Body of pancreas (tissue), 4 donors: ENCODE measurements around the gene TVP23C.

Source experiments
- POLR2A ChIP-seq, 3 donors: fragments of 450-650 bp; IDR thresholded peaks; one replicate each; pipeline ENCODE4 v1.6.1; 2016; ENCODE audit warnings: antibody characterized with exemption in 3 of 3, mild to moderate bottlenecking in 2 of 3
- TF ChIP-seq, protein P1 (sequence below), 7 experiments: fragments of 450-650 bp in 4 of 7; fragments of 200-600 bp in 3 of 7; sonication (generic) in 3 of 7; IDR thresholded peaks; one replicate each; pipeline ENCODE4 v1.5.1; 2016 to 2019; ENCODE audit warnings: antibody characterized with exemption in 7 of 7

DNA sequence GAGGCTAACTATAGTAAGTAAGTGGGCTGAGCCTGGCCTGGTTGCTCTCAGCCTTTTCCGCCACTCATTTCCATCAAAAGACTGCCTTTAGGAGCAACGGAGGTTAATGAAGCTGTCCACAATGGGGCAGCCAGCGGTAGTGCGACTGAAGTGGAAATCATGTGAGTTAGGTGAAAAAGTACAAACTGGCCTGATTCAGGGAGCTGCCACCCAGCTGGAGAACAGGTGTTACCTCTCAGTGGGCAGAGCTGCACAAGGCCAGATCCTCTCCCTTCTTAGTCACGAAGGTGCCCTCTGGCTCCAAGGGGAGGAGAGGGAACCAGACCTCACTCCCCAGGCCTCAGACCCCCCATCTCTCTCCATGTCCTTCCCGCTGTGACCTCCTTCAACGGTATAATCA, 61.5 kb downstream of the TVP23C start:
- TF ChIP-seq POLR2A (IDR thresholded peaks at IDR 0.05) = no peak
- TF ChIP-seq, protein P1, sequence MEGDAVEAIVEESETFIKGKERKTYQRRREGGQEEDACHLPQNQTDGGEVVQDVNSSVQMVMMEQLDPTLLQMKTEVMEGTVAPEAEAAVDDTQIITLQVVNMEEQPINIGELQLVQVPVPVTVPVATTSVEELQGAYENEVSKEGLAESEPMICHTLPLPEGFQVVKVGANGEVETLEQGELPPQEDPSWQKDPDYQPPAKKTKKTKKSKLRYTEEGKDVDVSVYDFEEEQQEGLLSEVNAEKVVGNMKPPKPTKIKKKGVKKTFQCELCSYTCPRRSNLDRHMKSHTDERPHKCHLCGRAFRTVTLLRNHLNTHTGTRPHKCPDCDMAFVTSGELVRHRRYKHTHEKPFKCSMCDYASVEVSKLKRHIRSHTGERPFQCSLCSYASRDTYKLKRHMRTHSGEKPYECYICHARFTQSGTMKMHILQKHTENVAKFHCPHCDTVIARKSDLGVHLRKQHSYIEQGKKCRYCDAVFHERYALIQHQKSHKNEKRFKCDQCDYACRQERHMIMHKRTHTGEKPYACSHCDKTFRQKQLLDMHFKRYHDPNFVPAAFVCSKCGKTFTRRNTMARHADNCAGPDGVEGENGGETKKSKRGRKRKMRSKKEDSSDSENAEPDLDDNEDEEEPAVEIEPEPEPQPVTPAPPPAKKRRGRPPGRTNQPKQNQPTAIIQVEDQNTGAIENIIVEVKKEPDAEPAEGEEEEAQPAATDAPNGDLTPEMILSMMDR (IDR thresholded peaks at IDR 0.05) = no peak
